Lung (tissue), 12 donors: ENCODE data around the gene TRPV5. TPM values are rescaled to one million over a fixed set of nuclear protein-coding genes. Genes with fewer than 3 reads are reported as not detected.

ENCODE experiments used
- ATAC-seq: fragments of 200-7000 bp; cut with Tn5 transposase; one replicate; pipeline ENCODE4 v1.9.1; 2020; ENCODE audit warnings: moderate number of reproducible peaks; ENCODE audit not compliant: insufficient read depth, low FRiP score
- DNase-seq, 3 donors: peaks; one replicate each; pipeline ENCODE4 v3.0.0-alpha.2; 2013 to 2017
- H3K27ac ChIP-seq, 2 donors: one replicate each; pipeline ENCODE4 v1.5.1; 2013; ENCODE audit warnings: mild to moderate bottlenecking in 2 of 2, moderate library complexity in 2 of 2, control low read depth in 1 of 2, inconsistent platforms in 1 of 2, low read depth in 1 of 2, low read length in 1 of 2
- H3K27me3 ChIP-seq, 3 donors: one replicate each; pipeline ENCODE4 v1.5.1; 2013; ENCODE audit warnings: low read length in 2 of 3; ENCODE audit not compliant: control insufficient read depth in 3 of 3, insufficient read depth in 3 of 3
- H3K36me3 ChIP-seq, 4 donors: one replicate each; pipeline ENCODE4 v1.5.1; 2013; ENCODE audit warnings: low read length in 4 of 4, mild to moderate bottlenecking in 1 of 4, moderate library complexity in 1 of 4; ENCODE audit not compliant: control insufficient read depth in 4 of 4, insufficient read depth in 4 of 4
- H3K4me1 ChIP-seq, 5 donors: one replicate each; pipeline ENCODE4 v1.5.1; 2013; ENCODE audit warnings: low read length in 5 of 5, mild to moderate bottlenecking in 2 of 5, moderate library complexity in 1 of 5; ENCODE audit not compliant: control insufficient read depth in 5 of 5, insufficient read depth in 5 of 5
- H3K4me3 ChIP-seq: one replicate; pipeline ENCODE4 v1.5.1; 2013; ENCODE audit warnings: mild to moderate bottlenecking, control low read depth, moderate library complexity
- H3K9ac ChIP-seq, 2 donors: one replicate each; pipeline ENCODE4 v1.5.1; 2013; ENCODE audit warnings: low read length in 2 of 2, control low read depth in 1 of 2; ENCODE audit not compliant: insufficient read depth in 1 of 2
- H3K9me3 ChIP-seq, 4 donors: one replicate each; pipeline ENCODE4 v1.5.1; 2013; ENCODE audit warnings: low read length in 3 of 4, mild to moderate bottlenecking in 1 of 4, moderate library complexity in 1 of 4; ENCODE audit not compliant: control insufficient read depth in 4 of 4, insufficient read depth in 3 of 4
- WGBS, 2 donors: extraction: QIAGEN DNeasy Blood & Tissue Kit; methylation state at CpG; one replicate each; pipeline ENCODE4 v1.1.7; 2013; 5-methylcytosine and 5-hydroxymethylcytosine counted together
- polyA plus RNA-seq, 2 donors: library from polyadenylated mRNA; stranded (reverse); fragments of 200-250 nt; gene quantifications; one replicate each; pipeline ENCODE4 v1.2.1, GENCODE V29; 2013
- total RNA-seq, 2 donors: library from RNA; depleted of rRNA in 1 of 2; stranded (reverse); fragments of >200 nt in 1 of 2; gene quantifications; one replicate each; pipeline ENCODE4 v1.2.1, GENCODE V29; 2014 to 2021
- TF ChIP-seq, protein P1 (sequence below): IDR thresholded peaks from 2 replicates; pipeline ENCODE4 v1.5.1; 2012; ENCODE audit warnings: mild to moderate bottlenecking; ENCODE audit errors: control extremely low read depth, extremely low read depth
- donor health status: control.
- donor health status: control.
- donor health status: Bipolar disorder and iron deficiency.
- donor health status: healthy.
- donor health status: DM: yes; HTN: yes; CAD: no.

The TRPV5 gene
- total and polyA plus RNA-seq, 4 donors, result 0.05 TPM; not detected in 3

DNA sequence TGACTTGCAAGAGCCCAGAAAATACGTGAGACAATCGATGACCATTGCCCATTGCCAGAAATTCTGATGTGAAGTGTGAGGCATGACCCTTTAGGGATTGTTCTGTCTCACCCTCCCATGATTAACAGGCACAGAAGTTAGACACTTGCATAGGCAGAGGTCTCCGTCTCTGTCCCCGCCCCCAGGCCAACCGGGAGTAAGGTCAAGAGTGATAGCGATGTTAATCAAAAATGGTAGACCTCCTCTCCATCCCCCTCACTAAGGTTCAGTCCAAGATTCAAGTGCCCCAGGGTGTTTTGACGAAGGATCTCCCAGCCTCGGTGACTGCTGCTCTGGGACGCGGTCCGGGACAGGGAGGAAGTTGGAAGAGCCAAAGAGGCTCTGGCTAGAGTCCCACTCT is 25.3 kb downstream of the TRPV5 start:
- no peaks in the 10 kb centered on the region for H3K27me3 ChIP-seq
- H3K9ac ChIP-seq, result no peak overlapping the region
- H3K4me3 ChIP-seq, result no peak overlapping the region
- 88% methylated on average over 11 of the region's 11 CpGs for WGBS, 2 donors
- H3K4me1 ChIP-seq, result no peaks in the 10 kb centered on the region
- TF ChIP-seq, protein P1, sequence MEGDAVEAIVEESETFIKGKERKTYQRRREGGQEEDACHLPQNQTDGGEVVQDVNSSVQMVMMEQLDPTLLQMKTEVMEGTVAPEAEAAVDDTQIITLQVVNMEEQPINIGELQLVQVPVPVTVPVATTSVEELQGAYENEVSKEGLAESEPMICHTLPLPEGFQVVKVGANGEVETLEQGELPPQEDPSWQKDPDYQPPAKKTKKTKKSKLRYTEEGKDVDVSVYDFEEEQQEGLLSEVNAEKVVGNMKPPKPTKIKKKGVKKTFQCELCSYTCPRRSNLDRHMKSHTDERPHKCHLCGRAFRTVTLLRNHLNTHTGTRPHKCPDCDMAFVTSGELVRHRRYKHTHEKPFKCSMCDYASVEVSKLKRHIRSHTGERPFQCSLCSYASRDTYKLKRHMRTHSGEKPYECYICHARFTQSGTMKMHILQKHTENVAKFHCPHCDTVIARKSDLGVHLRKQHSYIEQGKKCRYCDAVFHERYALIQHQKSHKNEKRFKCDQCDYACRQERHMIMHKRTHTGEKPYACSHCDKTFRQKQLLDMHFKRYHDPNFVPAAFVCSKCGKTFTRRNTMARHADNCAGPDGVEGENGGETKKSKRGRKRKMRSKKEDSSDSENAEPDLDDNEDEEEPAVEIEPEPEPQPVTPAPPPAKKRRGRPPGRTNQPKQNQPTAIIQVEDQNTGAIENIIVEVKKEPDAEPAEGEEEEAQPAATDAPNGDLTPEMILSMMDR, result no peak
- no peaks in the 10 kb centered on the region for H3K9me3 ChIP-seq
- no peak overlapping the region for H3K27ac ChIP-seq
- ATAC-seq, result no peak
- no peak for DNase-seq
- no peaks in the 10 kb centered on the region for H3K36me3 ChIP-seq

DNA sequence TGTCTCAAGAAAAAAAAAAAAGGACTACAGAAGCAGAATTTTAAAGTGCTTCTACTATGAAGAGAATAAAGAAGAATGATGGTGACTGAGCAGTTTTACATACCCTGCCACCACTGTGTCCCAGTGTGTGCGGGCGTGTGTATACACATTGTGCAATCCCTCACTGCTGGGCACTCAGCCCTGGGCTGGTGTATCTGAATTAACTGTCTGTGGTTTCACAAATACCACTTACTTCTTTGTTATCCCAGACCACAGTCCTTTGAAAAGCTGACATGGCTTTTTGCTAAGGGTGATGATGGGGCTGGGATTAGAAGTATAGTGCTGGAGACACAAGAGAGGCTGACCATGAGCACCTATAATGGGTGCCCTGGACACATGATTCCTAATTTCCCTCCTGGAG is 26.9 kb downstream of the TRPV5 start:
- Histone ChIP-seq H3K36me3 (no peaks in the 10 kb centered on the region), H3K9ac (no peak overlapping the region), H3K4me3 (no peak overlapping the region), H3K27ac (no peak overlapping the region), H3K27me3 (no peaks in the 10 kb centered on the region), H3K9me3 (no peaks in the 10 kb centered on the region), H3K4me1 (no peaks in the 10 kb centered on the region)
- 76 to 94% methylated on average over 2 of the region's 2 CpGs for WGBS, 2 donors
- DNase-seq (no peak), ATAC-seq (no peak)
- TF ChIP-seq, protein P1, result no peak

DNA sequence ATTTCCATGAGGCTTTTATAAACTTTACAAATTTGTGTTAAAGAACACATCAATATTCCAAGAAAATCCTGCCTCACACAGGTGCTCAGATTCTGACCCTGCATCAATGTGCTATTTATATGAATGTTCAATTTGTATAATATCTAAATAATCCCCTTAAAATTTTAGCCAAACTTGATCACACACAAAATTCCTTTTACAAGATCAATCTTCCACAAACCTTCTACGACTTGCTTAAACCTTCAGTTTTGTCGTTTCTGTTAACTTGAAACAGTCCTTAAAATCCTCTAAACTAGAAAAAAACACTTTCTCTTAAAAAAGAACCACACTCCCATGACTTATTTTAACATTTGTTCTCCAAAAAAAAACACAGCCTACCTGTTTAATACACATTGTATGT is 27.8 kb downstream of the TRPV5 start:
- H3K27ac ChIP-seq, result no peak overlapping the region
- no peak for DNase-seq
- H3K4me1 ChIP-seq, result no peaks in the 10 kb centered on the region
- no peak for ATAC-seq
- TF ChIP-seq, protein P1, result no peak
- H3K36me3 ChIP-seq, result no peaks in the 10 kb centered on the region
- H3K4me3 ChIP-seq, result no peak overlapping the region
- no peak overlapping the region for H3K9ac ChIP-seq
- no peaks in the 10 kb centered on the region for H3K27me3 ChIP-seq
- WGBS, 2 donors, result 84 to 86% methylated on average over 2 of the region's 2 CpGs
- no peaks in the 10 kb centered on the region for H3K9me3 ChIP-seq

DNA sequence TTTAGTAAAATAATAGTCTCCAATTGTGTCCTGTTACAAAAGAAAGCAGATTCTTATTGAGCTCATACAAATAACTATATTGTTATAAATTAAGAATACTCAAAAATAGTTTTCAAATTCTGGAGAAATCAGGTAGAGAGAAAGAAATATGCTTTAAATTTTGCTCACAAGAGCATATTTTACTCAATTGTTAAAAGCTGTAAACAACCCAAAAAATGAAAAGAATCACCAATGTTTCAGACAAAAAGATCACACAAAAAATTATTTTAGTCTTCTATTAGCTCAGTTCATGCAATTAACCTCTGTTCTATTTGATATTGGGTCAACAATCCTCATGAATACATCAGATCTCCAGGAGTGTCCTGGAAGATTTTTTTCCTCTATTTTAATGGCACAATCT is 29.4 kb downstream of the TRPV5 start:
- Histone ChIP-seq H3K36me3 (no peaks in the 10 kb centered on the region), H3K4me1 (no peaks in the 10 kb centered on the region), H3K4me3 (no peak overlapping the region), H3K9me3 (no peaks in the 10 kb centered on the region), H3K27ac (no peak overlapping the region), H3K9ac (no peak overlapping the region), H3K27me3 (peaks cover 0 to 3% (median 0%) of the 10 kb centered on the region in 3 donors)
- no peak for ATAC-seq
- TF ChIP-seq, protein P1, result no peak
- no peak for DNase-seq
